Measurements from ENCODE around the gene ARID5A. TPM values are rescaled to one million over a fixed set of nuclear protein-coding genes. Genes with fewer than 3 reads are reported as not detected.

The ARID5A gene
- total and polyA plus RNA-seq, 10 of the 15 experiments (the other 5 are each of a cell fraction or from before 2014, with no cell fraction given), result 0.76 to 87.1 (median 37.6) TPM

- peaks cover 44% of the 10 kb centered on the region for H3K4me1 ChIP-seq (ENCODE audit: control insufficient read depth, insufficient read depth, low read length)
- TF ChIP-seq NR2C1 (IDR thresholded peaks at IDR 0.05) (no peak), MLLT1 (IDR thresholded peaks at IDR 0.05) (no peak), SMAD1 (IDR thresholded peaks at IDR 0.05; ENCODE audit: low read depth, partially characterized antibody) (no peak), GATAD2B (conservative IDR thresholded peaks at IDR 0.05; ENCODE audit: low read depth) (no peak), ZBED1 (IDR thresholded peaks at IDR 0.05; ENCODE audit: borderline replicate concordance) (no peak), MYC (IDR thresholded peaks at IDR 0.05; ENCODE audit: insufficient read depth, insufficient read length, insufficient replicate concordance, low read length, severe bottlenecking) (no peak), ZNF687 (IDR thresholded peaks at IDR 0.05) (no peak), ZBTB4 (CRISPR knock-in tag; IDR thresholded peaks at IDR 0.05) (no peak)
- H3K9ac ChIP-seq (ENCODE audit: control insufficient read depth, insufficient read depth, low read length), result no peak overlapping the region
- intact Hi-C loops (cut with micrococcal nuclease; ENCODE audit: unreplicated experiment), result loop anchor here (1.0 kb wide), 1 partner anchor 20 kb away; no protein-coding TSS in a partner anchor
- BruUV-seq (replicated peaks), result no TSS peak
- WGBS (ENCODE audit: insufficient coverage, insufficient replicate concordance, low lambda C conversion rate, missing lambda C conversion rate), result 77% methylated on average over 8 of the region's 8 CpGs
- H3K36me3 ChIP-seq (ENCODE audit: control insufficient read depth in 2 of 2, insufficient read depth in 2 of 2, low read length in 1 of 2), result no peaks in the 10 kb centered on the region
- no peaks in the 10 kb centered on the region for H3K79me2 ChIP-seq (ENCODE audit: control insufficient read depth, insufficient read depth, low read length)
- H3K4me3 ChIP-seq, result no peak overlapping the region
- no peak for DNase-seq (ENCODE audit: low read depth, low spot score)
- no peak for FAIRE-seq
- SMC1A ChIA-PET (ENCODE audit: uncharacterized antibody, unreplicated experiment), result interaction anchor here (0.9 to 8.1 kb wide), 11 partner anchors 11 to 99 kb away, joined by 3 to 123 read pairs (median 5); no protein-coding TSS in a partner anchor
- no peak overlapping the region for H2AFZ ChIP-seq (ENCODE audit: control insufficient read depth, low read depth, low read length)
- RAD21 ChIA-PET (ENCODE audit: unreplicated experiment), result interaction anchor here (0.6 to 9.9 kb wide), 13 partner anchors 14 to 258 kb away, joined by 3 to 144 read pairs (median 4); partner anchors contain the start of gene NCAPH
- POLR2A ChIA-PET, result interaction anchor here (1.0 to 1.6 kb wide), 10 partner anchors 12 to 41 kb away, joined by 3 to 7 read pairs (median 4); no protein-coding TSS in a partner anchor
- CTCF ChIA-PET, result interaction anchor here (0.7 to 13.0 kb wide), 15 partner anchors 11 to 514 kb away, joined by 3 to 307 read pairs (median 5); no protein-coding TSS in a partner anchor
- in situ Hi-C loops (cut with MboI), result loop anchor here (5.0 kb wide), 2 partner anchors 34 to 99 kb away; no protein-coding TSS in a partner anchor
- no peaks in the 10 kb centered on the region for H4K20me1 ChIP-seq (ENCODE audit: control insufficient read depth, insufficient read depth)
- no peaks in the 10 kb centered on the region for H3K9me3 ChIP-seq (replicated peaks; ENCODE audit: control insufficient read depth, insufficient read depth, low read length)
- H3K27ac ChIP-seq (ENCODE audit: control insufficient read depth, insufficient read depth), result no peak overlapping the region
- no peak overlapping the region for H3K4me2 ChIP-seq (ENCODE audit: control insufficient read depth, insufficient read depth)
- no peaks in the 10 kb centered on the region for H3K27me3 ChIP-seq (replicated peaks in 1 of 2; ENCODE audit: control insufficient read depth in 2 of 2, insufficient read depth in 2 of 2, low read length in 1 of 2)
- ATAC-seq, result no peak
These were observed 30.3 kb upstream of the ARID5A start for GRCh38 chr2:96506016-96506906.

Data from GM12878 (cell line).